ENCODE results near the gene ABCC4. TPM values are rescaled to one million over a fixed set of nuclear protein-coding genes. Genes with fewer than 3 reads are reported as not detected.

Gene ABCC4
- total RNA-seq, 2 donors from 2014 or later, result 119 to 144 TPM

DNA sequence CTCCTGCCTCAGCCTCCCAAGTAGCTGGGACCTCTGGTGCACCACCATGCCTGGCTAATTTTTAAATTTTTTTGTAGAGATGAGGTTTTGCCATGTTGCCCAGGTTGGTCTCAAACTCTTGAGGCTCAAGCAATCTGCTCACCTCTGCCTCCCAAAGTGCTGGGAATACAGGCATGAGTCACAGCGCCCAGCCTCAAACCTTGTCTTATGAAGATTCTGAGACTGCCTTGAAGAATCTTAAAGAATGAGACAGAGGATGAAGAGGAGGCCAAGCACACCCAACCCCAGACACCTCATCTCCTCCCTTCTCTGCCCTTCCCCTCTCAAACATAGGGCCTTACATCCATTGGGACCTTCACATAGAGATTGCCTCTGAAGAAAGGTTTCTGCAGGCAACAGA is 179.7 kb downstream of the ABCC4 start:
- no peaks in the 10 kb centered on the region for H3K9me3 ChIP-seq (ENCODE audit: control insufficient read depth, low read length)
- Mint-ChIP-seq H3K27ac (no peak overlapping the region), H3K4me3 (no peak overlapping the region), H3K4me1 (peaks cover 66% of the 10 kb centered on the region), H3K9me3 (no peaks in the 10 kb centered on the region), H3K36me3 (ENCODE audit: low read depth) (peaks cover 56% of the 10 kb centered on the region), H3K27me3 (ENCODE audit: insufficient read depth) (no peaks in the 10 kb centered on the region)
- no peak for DNase-seq
- TF ChIP-seq, protein P1, sequence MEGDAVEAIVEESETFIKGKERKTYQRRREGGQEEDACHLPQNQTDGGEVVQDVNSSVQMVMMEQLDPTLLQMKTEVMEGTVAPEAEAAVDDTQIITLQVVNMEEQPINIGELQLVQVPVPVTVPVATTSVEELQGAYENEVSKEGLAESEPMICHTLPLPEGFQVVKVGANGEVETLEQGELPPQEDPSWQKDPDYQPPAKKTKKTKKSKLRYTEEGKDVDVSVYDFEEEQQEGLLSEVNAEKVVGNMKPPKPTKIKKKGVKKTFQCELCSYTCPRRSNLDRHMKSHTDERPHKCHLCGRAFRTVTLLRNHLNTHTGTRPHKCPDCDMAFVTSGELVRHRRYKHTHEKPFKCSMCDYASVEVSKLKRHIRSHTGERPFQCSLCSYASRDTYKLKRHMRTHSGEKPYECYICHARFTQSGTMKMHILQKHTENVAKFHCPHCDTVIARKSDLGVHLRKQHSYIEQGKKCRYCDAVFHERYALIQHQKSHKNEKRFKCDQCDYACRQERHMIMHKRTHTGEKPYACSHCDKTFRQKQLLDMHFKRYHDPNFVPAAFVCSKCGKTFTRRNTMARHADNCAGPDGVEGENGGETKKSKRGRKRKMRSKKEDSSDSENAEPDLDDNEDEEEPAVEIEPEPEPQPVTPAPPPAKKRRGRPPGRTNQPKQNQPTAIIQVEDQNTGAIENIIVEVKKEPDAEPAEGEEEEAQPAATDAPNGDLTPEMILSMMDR (conservative IDR thresholded peaks at IDR 0.05), result no peak
- no peaks in the 10 kb centered on the region for H3K27me3 ChIP-seq (ENCODE audit: control insufficient read depth, insufficient read depth, low read length, poor library complexity, severe bottlenecking)
- no peak overlapping the region for H3K9ac ChIP-seq (ENCODE audit: extremely low read depth, low read length, poor library complexity, severe bottlenecking)
- H3K4me3 ChIP-seq (ENCODE audit: low read length), result no peak overlapping the region
- H3K4me1 ChIP-seq (ENCODE audit: control insufficient read depth, insufficient read depth, low read length), result peaks cover 22% of the 10 kb centered on the region
- no peak overlapping the region for H3K27ac ChIP-seq (ENCODE audit: low read depth, low read length)
- WGBS, 2 experiments (ENCODE audit: insufficient coverage in 1 of 2, insufficient read length in 1 of 2), result 83 to 93% methylated on average over 1 of the region's 1 CpG
- H3K36me3 ChIP-seq (ENCODE audit: control insufficient read depth, insufficient read depth, low read length), result peaks cover 24% of the 10 kb centered on the region

DNA sequence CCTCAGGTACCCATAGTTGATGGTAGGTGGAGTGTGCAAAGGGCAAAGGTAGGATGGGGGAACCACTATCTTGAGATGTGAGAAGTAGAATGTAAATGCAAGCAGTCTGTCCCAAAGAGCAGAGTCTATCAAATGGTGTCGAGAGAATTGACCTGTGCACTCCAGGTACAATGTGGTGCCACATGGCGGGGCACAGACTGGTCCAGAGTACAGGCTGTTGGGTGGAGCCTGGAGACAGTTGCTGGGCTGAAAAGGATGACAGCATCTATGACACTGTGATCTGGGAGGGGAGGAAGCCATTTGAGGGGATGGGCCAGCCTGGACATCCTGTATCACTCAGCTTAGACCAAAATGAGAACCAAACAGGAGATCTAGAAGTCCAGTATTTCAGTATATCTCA is 180.6 kb downstream of the ABCC4 start:
- Mint-ChIP-seq H3K27me3 (ENCODE audit: insufficient read depth) (no peaks in the 10 kb centered on the region), H3K27ac (no peak overlapping the region), H3K4me1 (peaks cover 66% of the 10 kb centered on the region), H3K9me3 (no peaks in the 10 kb centered on the region), H3K4me3 (no peak overlapping the region), H3K36me3 (ENCODE audit: low read depth) (peaks cover 55% of the 10 kb centered on the region)
- H3K27ac ChIP-seq (ENCODE audit: low read depth, low read length), result no peak overlapping the region
- WGBS, 2 experiments (ENCODE audit: insufficient coverage in 1 of 2, insufficient read length in 1 of 2), result 93 to 97% methylated on average over 2 of the region's 2 CpGs
- no peak overlapping the region for H3K9ac ChIP-seq (ENCODE audit: extremely low read depth, low read length, poor library complexity, severe bottlenecking)
- H3K27me3 ChIP-seq (ENCODE audit: control insufficient read depth, insufficient read depth, low read length, poor library complexity, severe bottlenecking), result no peaks in the 10 kb centered on the region
- no peaks in the 10 kb centered on the region for H3K9me3 ChIP-seq (ENCODE audit: control insufficient read depth, low read length)
- H3K4me3 ChIP-seq (ENCODE audit: low read length), result no peak overlapping the region
- peaks cover 16% of the 10 kb centered on the region for H3K4me1 ChIP-seq (ENCODE audit: control insufficient read depth, insufficient read depth, low read length)
- peaks cover 24% of the 10 kb centered on the region for H3K36me3 ChIP-seq (ENCODE audit: control insufficient read depth, insufficient read depth, low read length)
- TF ChIP-seq, protein P1 (conservative IDR thresholded peaks at IDR 0.05), result no peak
- no peak for DNase-seq

DNA sequence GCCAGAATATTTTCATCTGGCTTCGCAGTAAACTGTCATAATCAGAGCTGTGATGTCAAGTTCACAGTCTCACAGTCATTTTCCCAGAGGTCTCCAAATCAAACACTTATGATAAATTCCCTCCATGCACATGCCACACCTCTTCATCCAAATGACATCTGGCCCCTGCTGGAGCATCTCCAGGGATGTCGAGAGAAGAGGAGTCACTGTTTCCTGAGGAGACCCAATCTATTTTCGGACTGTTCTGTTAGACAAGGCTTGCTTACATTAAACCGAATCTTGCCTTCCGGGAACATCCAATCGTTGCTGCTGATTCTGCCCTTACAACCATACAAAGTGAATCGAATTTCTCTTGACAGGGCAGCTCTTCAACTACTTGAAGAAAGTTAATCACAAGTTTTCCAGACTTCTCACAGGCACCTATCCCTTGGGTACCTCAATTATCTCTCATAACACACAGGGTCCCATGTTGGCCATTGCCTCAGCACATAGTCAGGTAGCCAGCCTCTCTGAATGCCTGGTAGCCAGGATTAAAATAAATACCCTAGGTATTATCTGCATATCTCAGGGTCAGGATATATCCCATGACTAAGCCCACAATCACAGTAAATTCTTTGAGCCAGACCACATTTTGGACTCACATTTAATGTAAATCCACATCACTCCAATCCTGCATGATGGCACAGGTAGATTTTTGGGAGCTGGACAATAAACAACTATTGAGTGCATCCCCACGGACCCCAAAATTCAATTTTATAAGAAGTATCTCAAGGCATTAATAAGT is 182.5 kb downstream of the ABCC4 start:
- no peak overlapping the region for H3K4me3 ChIP-seq (ENCODE audit: low read length)
- no peaks in the 10 kb centered on the region for H3K9me3 Mint-ChIP-seq
- no peaks in the 10 kb centered on the region for H3K27me3 ChIP-seq (ENCODE audit: control insufficient read depth, insufficient read depth, low read length, poor library complexity, severe bottlenecking)
- peaks cover 24% of the 10 kb centered on the region for H3K36me3 ChIP-seq (ENCODE audit: control insufficient read depth, insufficient read depth, low read length)
- no peak overlapping the region for H3K4me3 Mint-ChIP-seq
- no peak overlapping the region for H3K9ac ChIP-seq (ENCODE audit: extremely low read depth, low read length, poor library complexity, severe bottlenecking)
- DNase-seq, result no peak
- no peak overlapping the region for H3K27ac Mint-ChIP-seq
- no peaks in the 10 kb centered on the region for H3K27me3 Mint-ChIP-seq (ENCODE audit: insufficient read depth)
- 95 to 96% methylated on average over 7 to 8 of the region's 8 CpGs for WGBS, 2 experiments (ENCODE audit: insufficient coverage in 1 of 2, insufficient read length in 1 of 2)
- H3K9me3 ChIP-seq (ENCODE audit: control insufficient read depth, low read length), result no peaks in the 10 kb centered on the region
- H3K27ac ChIP-seq (ENCODE audit: low read depth, low read length), result no peak overlapping the region
- TF ChIP-seq, protein P1 (conservative IDR thresholded peaks at IDR 0.05), result no peak
- H3K36me3 Mint-ChIP-seq (ENCODE audit: low read depth), result peaks cover 52% of the 10 kb centered on the region
- H3K4me1 Mint-ChIP-seq, result peaks cover 72% of the 10 kb centered on the region
- peaks cover 13% of the 10 kb centered on the region for H3K4me1 ChIP-seq (ENCODE audit: control insufficient read depth, insufficient read depth, low read length)
